ENCODE results near the gene CIPC.

- TF ChIP-seq POLR2A (IDR thresholded peaks at IDR 0.05; ENCODE audit: low read depth) (no peak), CTCF (IDR thresholded peaks at IDR 0.05) (no peak)
Measured at GRCh38 chr14:77158175-77158881, 60.3 kb downstream of the CIPC start.

Data from esophagus muscularis mucosa (tissue), 3 donors.